ENCODE results near the gene CACFD1. TPM values are rescaled to one million over a fixed set of nuclear protein-coding genes. Genes with fewer than 3 reads are reported as not detected.

Gene CACFD1
- total and polyA plus RNA-seq, 11 donors: 8.0 to 21.9 (median 11.6) TPM

- Histone ChIP-seq H3K27ac (peak overlapping the region in 6 of 12 donors; percentile 23 to 74 (median 36)), H3K4me3 (no peak overlapping the region), H3K9me3 (no peaks in the 10 kb centered on the region), H3K27me3 (peaks cover 0 to 1% (median 0%) of the 10 kb centered on the region in 9 donors), H3K4me1 (peaks cover 0 to 23% (median 16%) of the 10 kb centered on the region in 12 donors), H3K36me3 (no peaks in the 10 kb centered on the region)
- TF ChIP-seq POLR2A (IDR thresholded peaks at IDR 0.05): no peak
- TF ChIP-seq CTCF (IDR thresholded peaks at IDR 0.05): no peak
- ATAC-seq (no peak), DNase-seq (peak in 2 of 5 donors; percentile 23 to 27)
- 88 to 95% (median 94%) methylated on average over 8 of the region's 8 CpGs for WGBS, 4 donors
- intact Hi-C loops (cut with DNase I): no loop called here
Measured at GRCh38 chr9:133491656-133491925, 31.8 kb downstream of the CACFD1 start.

- Histone ChIP-seq H3K36me3 (no peaks in the 10 kb centered on the region), H3K4me3 (no peak overlapping the region), H3K27me3 (peaks cover 0 to 2% (median 0%) of the 10 kb centered on the region in 9 donors), H3K9me3 (no peaks in the 10 kb centered on the region), H3K27ac (peak overlapping the region in 9 of 12 donors; percentile 17 to 75 (median 36)), H3K4me1 (peaks cover 0 to 23% (median 16%) of the 10 kb centered on the region in 12 donors)
- no peak for TF ChIP-seq CTCF (IDR thresholded peaks at IDR 0.05)
- DNase-seq (peak in 3 of 5 donors; percentile 27 to 61 (median 50)), ATAC-seq (peak; percentile 7 to 52 (median 30))
- intact Hi-C loops (cut with DNase I): no loop called here
- 41 to 63% (median 49%) methylated on average over 27 to 33 of the region's 33 CpGs for WGBS, 4 donors
Measured at GRCh38 chr9:133492061-133493021, 32.6 kb downstream of the CACFD1 start.

- Histone ChIP-seq H3K4me1 (peaks cover 0 to 21% (median 15%) of the 10 kb centered on the region in 12 donors), H3K27me3 (peaks cover 0 to 2% (median 0%) of the 10 kb centered on the region in 9 donors), H3K27ac (no peak overlapping the region), H3K9me3 (no peaks in the 10 kb centered on the region), H3K36me3 (no peaks in the 10 kb centered on the region), H3K4me3 (no peak overlapping the region)
- WGBS, 4 donors: 81 to 91% (median 88%) methylated on average over 2 to 11 of the region's 11 CpGs
- no peak for TF ChIP-seq POLR2A (IDR thresholded peaks at IDR 0.05)
- TF ChIP-seq CTCF (IDR thresholded peaks at IDR 0.05): no peak
- ATAC-seq: no peak
- intact Hi-C loops (cut with DNase I): no loop called here
- peak in 3 of 5 donors; percentile 17 to 45 (median 24) for DNase-seq
Measured at GRCh38 chr9:133493428-133493827, 33.6 kb downstream of the CACFD1 start.

GRCh38 chr9:133493845-133494540 lies 34.2 kb downstream of the CACFD1 start:
- Histone ChIP-seq H3K9me3 (no peaks in the 10 kb centered on the region), H3K27ac (no peak overlapping the region), H3K36me3 (no peaks in the 10 kb centered on the region), H3K27me3 (peaks cover 0 to 2% (median 0%) of the 10 kb centered on the region in 9 donors), H3K4me3 (no peak overlapping the region), H3K4me1 (peaks cover 0 to 24% (median 17%) of the 10 kb centered on the region in 12 donors)
- DNase-seq (peak in 2 of 5 donors; percentile 15 to 27), ATAC-seq (no peak)
- WGBS, 4 donors: 93 to 94% (median 94%) methylated on average over 22 to 23 of the region's 23 CpGs
- intact Hi-C loops (cut with DNase I): no loop called here
- TF ChIP-seq POLR2A (IDR thresholded peaks at IDR 0.05) (no peak), CTCF (IDR thresholded peaks at IDR 0.05) (no peak)

Measured in heart left ventricle (tissue), 16 donors.